Spleen (tissue), 7 donors: ENCODE measurements around the gene MOB3C.

Experiments
- CTCF ChIP-seq, 11 experiments: fragments of 200-600 bp in 7 of 11; fragments of 450-650 bp in 4 of 11; sonication (generic) in 4 of 11; IDR thresholded peaks in 8 of 11; conservative IDR thresholded peaks in 3 of 11; 1 replicate in 7 of 11; 2 replicates in 4 of 11; pipeline versions ENCODE4 v1.4.0 to v1.8.0; 2016 to 2021; ENCODE audit warnings: antibody characterized with exemption in 11 of 11, inconsistent platforms in 4 of 11, mild to moderate bottlenecking in 1 of 11
- POLR2A ChIP-seq, 3 donors: fragments of 450-650 bp; IDR thresholded peaks; one replicate each; pipeline ENCODE4 v1.5.1; 2017; ENCODE audit warnings: antibody characterized with exemption in 3 of 3, mild to moderate bottlenecking in 1 of 3
- donor health status: DM: no; HTN: no; CAD: no; lungs with moderate emphysema.
- donor health status: DM: no; HTN: no; CAD: no.
- donor health status: DM: no; HTN: no; CAD: no.

- TF ChIP-seq CTCF (IDR thresholded peaks at IDR 0.05 in 8 of 11, conservative IDR thresholded peaks at IDR 0.05 in 3 of 11) (no peak), POLR2A (IDR thresholded peaks at IDR 0.05) (no peak)
Observed at GRCh38 chr1:46643368-46643775, 26.8 kb upstream of the MOB3C start.
